Peyer's patch (tissue), 4 donors: ENCODE measurements around the gene CELF1.

Source experiments
- POLR2A ChIP-seq, 2 donors: fragments of 450-650 bp; IDR thresholded peaks; one replicate each; pipeline ENCODE4 v1.5.1; 2017; ENCODE audit warnings: antibody characterized with exemption in 2 of 2, mild to moderate bottlenecking in 2 of 2, moderate library complexity in 2 of 2
- TF ChIP-seq, protein P1 (sequence below), 6 experiments: fragments of 450-650 bp in 4 of 6; fragments of 200-600 bp in 2 of 6; sonication (generic) in 1 of 6; IDR thresholded peaks; one replicate each; pipeline ENCODE4 v1.5.1; 2017 to 2019; ENCODE audit warnings: antibody characterized with exemption in 6 of 6, mild to moderate bottlenecking in 3 of 6, moderate library complexity in 1 of 6

- no peak for TF ChIP-seq POLR2A (IDR thresholded peaks at IDR 0.05)
- TF ChIP-seq, protein P1, sequence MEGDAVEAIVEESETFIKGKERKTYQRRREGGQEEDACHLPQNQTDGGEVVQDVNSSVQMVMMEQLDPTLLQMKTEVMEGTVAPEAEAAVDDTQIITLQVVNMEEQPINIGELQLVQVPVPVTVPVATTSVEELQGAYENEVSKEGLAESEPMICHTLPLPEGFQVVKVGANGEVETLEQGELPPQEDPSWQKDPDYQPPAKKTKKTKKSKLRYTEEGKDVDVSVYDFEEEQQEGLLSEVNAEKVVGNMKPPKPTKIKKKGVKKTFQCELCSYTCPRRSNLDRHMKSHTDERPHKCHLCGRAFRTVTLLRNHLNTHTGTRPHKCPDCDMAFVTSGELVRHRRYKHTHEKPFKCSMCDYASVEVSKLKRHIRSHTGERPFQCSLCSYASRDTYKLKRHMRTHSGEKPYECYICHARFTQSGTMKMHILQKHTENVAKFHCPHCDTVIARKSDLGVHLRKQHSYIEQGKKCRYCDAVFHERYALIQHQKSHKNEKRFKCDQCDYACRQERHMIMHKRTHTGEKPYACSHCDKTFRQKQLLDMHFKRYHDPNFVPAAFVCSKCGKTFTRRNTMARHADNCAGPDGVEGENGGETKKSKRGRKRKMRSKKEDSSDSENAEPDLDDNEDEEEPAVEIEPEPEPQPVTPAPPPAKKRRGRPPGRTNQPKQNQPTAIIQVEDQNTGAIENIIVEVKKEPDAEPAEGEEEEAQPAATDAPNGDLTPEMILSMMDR (IDR thresholded peaks at IDR 0.05): no peak
Observed at GRCh38 chr11:47477753-47478152, 75.2 kb downstream of the CELF1 start.
